22Rv1 (cell line): ENCODE data around the gene OR51E1.

Source experiments
- H3K27ac ChIP-seq: fragments of 450-650 bp; 2 replicates; pipeline ENCODE4 v1.5.1; 2017
- ZFX ChIP-seq: fragments of 450-650 bp; IDR thresholded peaks from 2 replicates; pipeline ENCODE4 v1.6.1; 2017; ENCODE audit warnings: antibody characterized with exemption, borderline replicate concordance
- TF ChIP-seq, protein P1 (sequence below): fragments of 450-650 bp; IDR thresholded peaks from 2 replicates; pipeline ENCODE4 v1.5.1; 2017; ENCODE audit warnings: mild to moderate bottlenecking

Gene OR51E1

DNA sequence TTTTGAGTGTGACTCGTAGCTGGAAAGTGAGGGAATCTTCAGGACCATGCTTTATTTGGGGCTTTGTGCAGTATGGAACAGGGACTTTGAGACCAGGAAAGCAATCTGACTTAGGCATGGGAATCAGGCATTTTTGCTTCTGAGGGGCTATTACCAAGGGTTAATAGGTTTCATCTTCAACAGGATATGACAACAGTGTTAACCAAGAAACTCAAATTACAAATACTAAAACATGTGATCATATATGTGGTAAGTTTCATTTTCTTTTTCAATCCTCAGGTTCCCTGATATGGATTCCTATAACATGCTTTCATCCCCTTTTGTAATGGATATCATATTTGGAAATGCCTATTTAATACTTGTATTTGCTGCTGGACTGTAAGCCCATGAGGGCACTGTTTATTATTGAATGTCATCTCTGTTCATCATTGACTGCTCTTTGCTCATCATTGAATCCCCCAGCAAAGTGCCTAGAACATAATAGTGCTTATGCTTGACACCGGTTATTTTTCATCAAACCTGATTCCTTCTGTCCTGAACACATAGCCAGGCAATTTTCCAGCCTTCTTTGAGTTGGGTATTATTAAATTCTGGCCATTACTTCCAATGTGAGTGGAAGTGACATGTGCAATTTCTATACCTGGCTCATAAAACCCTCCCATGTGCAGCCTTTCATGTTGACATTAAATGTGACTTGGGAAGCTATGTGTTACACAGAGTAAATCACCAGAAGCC, 11.0 kb downstream of the OR51E1 start:
- H3K27ac ChIP-seq = no peak overlapping the region
- no peak for TF ChIP-seq ZFX
- TF ChIP-seq, protein P1, sequence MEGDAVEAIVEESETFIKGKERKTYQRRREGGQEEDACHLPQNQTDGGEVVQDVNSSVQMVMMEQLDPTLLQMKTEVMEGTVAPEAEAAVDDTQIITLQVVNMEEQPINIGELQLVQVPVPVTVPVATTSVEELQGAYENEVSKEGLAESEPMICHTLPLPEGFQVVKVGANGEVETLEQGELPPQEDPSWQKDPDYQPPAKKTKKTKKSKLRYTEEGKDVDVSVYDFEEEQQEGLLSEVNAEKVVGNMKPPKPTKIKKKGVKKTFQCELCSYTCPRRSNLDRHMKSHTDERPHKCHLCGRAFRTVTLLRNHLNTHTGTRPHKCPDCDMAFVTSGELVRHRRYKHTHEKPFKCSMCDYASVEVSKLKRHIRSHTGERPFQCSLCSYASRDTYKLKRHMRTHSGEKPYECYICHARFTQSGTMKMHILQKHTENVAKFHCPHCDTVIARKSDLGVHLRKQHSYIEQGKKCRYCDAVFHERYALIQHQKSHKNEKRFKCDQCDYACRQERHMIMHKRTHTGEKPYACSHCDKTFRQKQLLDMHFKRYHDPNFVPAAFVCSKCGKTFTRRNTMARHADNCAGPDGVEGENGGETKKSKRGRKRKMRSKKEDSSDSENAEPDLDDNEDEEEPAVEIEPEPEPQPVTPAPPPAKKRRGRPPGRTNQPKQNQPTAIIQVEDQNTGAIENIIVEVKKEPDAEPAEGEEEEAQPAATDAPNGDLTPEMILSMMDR = no peak

DNA sequence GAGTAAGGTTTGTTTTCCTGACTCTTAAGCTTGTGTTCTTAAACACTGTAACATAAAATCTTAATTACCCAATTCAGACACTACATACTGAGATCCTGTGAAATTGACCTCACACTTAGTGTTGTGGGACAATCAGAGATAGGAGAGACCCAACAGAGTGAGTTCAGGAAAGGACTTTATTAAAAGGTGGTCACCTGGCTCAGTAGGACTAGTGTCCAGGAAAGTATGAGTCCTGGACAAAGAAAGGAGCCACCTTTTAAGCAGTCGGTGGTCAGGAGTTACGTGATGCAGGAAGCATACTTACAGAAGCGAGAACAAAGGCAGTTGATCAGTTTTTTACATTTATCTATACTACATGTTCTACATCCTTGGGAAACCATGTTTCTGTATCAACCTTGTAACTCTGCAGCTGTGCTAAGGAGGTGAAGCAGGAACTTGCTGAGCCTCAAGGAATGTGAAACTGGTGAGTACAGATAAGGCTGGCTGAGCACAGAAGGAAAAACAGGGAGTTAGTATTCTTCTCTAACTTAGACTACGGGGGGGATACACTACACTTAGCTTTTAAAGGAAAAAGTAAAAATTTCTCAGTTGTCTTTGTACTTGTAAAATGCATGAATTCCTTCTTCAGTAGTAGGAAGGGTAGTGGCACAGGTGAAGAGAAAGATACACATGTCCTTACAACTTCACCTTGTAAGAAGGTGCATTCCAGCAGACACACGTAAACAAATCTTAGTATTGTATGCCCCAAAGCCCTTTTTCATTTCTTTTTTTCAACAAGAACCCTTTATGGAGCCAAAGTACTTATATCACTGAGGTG, 15.1 kb downstream of the OR51E1 start:
- no peak for TF ChIP-seq ZFX
- TF ChIP-seq, protein P1 = no peak
- no peak overlapping the region for H3K27ac ChIP-seq

DNA sequence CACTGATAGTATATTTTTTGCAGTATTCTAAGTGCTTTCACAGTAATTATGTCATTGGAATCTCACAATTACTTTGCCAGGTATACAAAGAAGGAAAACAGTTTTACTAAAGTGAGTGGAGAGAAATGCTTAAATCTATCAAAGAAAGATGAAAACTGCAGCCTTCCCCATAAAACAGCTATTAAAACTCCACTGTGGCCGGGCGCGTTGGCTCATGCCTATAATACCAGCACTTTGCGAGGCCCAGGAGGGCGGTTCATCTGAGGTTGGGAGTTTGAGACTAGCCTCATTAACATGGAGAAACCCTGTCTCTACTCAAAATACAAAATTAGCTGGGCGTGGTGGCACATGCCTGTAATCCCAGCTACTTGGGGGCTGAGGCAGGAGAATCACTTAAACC, 19.1 kb downstream of the OR51E1 start:
- TF ChIP-seq, protein P1 = no peak
- no peak for TF ChIP-seq ZFX

DNA sequence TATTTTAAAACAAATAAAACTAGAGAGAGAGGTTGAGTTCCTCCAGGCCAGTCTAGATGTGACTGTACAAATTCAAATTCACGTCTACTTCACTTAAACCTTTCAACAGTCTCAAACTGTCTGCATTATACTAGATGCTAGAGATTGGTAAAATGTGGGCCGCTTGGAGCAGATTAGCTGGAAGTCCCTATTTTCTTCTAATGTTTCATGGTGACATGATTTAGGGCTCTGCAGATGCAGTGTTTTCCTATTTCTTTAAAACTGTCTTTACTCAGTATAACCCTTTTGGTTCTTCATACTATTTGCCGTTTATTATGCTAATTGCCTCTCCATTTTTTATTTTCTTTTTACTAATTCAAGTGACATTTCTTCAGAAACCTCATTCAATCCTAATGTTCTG, 20.4 kb downstream of the OR51E1 start:
- H3K27ac ChIP-seq = no peak overlapping the region
- no peak for TF ChIP-seq ZFX
- TF ChIP-seq, protein P1 = no peak

More for the DNA sequence above, 19.1 kb downstream of the OR51E1 start:
- H3K27ac ChIP-seq = no peak overlapping the region

DNA sequence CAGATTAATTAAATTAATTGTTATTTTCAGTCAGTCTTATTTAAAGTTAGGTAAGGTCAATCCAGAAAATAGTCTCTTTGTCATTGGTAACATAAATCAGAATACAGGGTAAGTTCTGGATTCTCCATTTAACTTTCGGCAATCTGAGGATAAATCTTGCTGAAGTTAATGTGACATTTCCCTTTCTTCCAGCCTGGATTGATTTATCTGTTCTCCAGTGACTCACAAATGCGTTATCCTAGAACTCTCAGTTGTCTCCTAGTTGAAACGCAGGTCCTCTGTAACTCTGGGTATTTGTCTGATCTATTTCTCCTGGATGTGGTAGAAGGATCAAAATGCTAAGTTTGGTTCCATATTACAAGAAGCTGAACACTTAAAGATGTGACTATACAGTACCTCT, 21.0 kb downstream of the OR51E1 start:
- no peak for TF ChIP-seq ZFX
- TF ChIP-seq, protein P1 = no peak
- H3K27ac ChIP-seq = no peak overlapping the region

DNA sequence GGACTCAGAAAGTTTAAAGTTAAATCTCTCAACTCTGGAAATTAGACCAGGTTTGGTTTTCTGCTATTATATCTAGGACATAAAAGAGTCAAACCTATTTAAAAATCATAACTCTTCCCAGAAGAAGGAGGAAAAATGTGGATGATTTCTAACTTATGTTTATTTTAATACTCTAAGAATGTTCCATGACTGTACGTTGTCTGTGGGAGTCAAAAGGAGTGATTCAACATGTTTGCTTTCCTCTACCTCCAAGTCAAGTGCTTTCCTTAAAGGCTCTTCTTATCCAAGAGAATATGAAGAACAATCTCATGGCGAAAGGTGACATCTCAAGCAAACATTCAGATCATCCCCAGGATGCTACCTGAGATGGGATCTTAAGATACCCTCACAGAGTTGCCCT, 21.6 kb downstream of the OR51E1 start:
- no peak overlapping the region for H3K27ac ChIP-seq
- TF ChIP-seq, protein P1 = no peak

DNA sequence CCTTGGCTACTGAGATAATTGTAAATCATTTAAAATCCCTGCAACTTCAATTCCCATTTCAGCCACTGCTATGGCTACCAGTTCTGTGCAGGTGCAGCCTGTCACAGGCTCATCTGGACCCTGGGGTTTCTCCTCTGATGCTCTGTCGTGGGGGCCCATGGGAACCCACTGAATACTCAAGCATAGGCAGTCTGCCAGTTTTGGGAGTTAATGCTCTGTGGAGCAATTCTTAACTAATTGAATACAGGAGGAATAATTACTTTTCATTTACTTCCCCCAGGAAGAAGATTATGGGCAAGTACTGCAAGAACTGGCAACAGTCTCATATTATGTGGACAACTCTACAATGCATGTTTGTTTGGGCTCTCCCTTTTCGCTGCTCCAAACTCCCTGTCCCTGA, 28.0 kb downstream of the OR51E1 start:
- TF ChIP-seq, protein P1 = no peak
- no peak for TF ChIP-seq ZFX
- H3K27ac ChIP-seq = no peak overlapping the region
